Measurements from ENCODE around the gene NKX3-2.

Gene NKX3-2

GRCh38 chr4:13545394-13545808 is 1.1 kb upstream of the NKX3-2 start:
- no peak for DNase-seq (ENCODE audit: low spot score)

GRCh38 chr4:13544606-13545393 is 492 bp upstream of the NKX3-2 start:
- peak; percentile 64 for DNase-seq (ENCODE audit: low spot score)

GRCh38 chr4:13543032-13543838 is 1.1 kb downstream of the NKX3-2 start:
- no peak for DNase-seq (ENCODE audit: low spot score)

- DNase-seq (ENCODE audit: low spot score): no peak
These were observed 1.7 kb downstream of the NKX3-2 start for GRCh38 chr4:13542577-13543031.

- DNase-seq (ENCODE audit: low spot score): no peak
These were observed 2.4 kb downstream of the NKX3-2 start for GRCh38 chr4:13541720-13542576.

- no peak for DNase-seq (ENCODE audit: low spot score)
These were observed 3.1 kb downstream of the NKX3-2 start for GRCh38 chr4:13541176-13541604.

GRCh38 chr4:13540446-13541175 is 3.7 kb downstream of the NKX3-2 start:
- no peak for DNase-seq (ENCODE audit: low spot score)

- peak; percentile 3 for DNase-seq (ENCODE audit: low spot score)
These were observed 4.5 kb downstream of the NKX3-2 start for GRCh38 chr4:13539619-13540445.

- DNase-seq (ENCODE audit: low spot score): no peak
These were observed 5.2 kb downstream of the NKX3-2 start for GRCh38 chr4:13539047-13539618.

GRCh38 chr4:13538427-13538973 is 5.8 kb downstream of the NKX3-2 start:
- no peak for DNase-seq (ENCODE audit: low spot score)

GRCh38 chr4:13537832-13538177 is 6.5 kb downstream of the NKX3-2 start:
- no peak for DNase-seq (ENCODE audit: low spot score)

- no peak for DNase-seq (ENCODE audit: low spot score)
These were observed 7.1 kb downstream of the NKX3-2 start for GRCh38 chr4:13537011-13537831.

GRCh38 chr4:13536607-13537006 is 7.7 kb downstream of the NKX3-2 start:
- no peak for DNase-seq (ENCODE audit: low spot score)

GRCh38 chr4:13535708-13536361 is 8.5 kb downstream of the NKX3-2 start:
- peak; percentile 3 for DNase-seq (ENCODE audit: low spot score)

GRCh38 chr4:13535118-13535517 is 9.2 kb downstream of the NKX3-2 start:
- no peak for DNase-seq (ENCODE audit: low spot score)

GRCh38 chr4:13534344-13535063 is 9.8 kb downstream of the NKX3-2 start:
- no peak for DNase-seq (ENCODE audit: low spot score)

GRCh38 chr4:13533670-13534343 is 10.5 kb downstream of the NKX3-2 start:
- DNase-seq (ENCODE audit: low spot score): no peak
